ENCODE measurements around the gene PLIN4. TPM values are rescaled to one million over a fixed set of nuclear protein-coding genes. Genes with fewer than 3 reads are reported as not detected.

PLIN4 gene
- total RNA-seq, 2 donors from 2014 or later: 0.47 to 6.3 TPM

DNA sequence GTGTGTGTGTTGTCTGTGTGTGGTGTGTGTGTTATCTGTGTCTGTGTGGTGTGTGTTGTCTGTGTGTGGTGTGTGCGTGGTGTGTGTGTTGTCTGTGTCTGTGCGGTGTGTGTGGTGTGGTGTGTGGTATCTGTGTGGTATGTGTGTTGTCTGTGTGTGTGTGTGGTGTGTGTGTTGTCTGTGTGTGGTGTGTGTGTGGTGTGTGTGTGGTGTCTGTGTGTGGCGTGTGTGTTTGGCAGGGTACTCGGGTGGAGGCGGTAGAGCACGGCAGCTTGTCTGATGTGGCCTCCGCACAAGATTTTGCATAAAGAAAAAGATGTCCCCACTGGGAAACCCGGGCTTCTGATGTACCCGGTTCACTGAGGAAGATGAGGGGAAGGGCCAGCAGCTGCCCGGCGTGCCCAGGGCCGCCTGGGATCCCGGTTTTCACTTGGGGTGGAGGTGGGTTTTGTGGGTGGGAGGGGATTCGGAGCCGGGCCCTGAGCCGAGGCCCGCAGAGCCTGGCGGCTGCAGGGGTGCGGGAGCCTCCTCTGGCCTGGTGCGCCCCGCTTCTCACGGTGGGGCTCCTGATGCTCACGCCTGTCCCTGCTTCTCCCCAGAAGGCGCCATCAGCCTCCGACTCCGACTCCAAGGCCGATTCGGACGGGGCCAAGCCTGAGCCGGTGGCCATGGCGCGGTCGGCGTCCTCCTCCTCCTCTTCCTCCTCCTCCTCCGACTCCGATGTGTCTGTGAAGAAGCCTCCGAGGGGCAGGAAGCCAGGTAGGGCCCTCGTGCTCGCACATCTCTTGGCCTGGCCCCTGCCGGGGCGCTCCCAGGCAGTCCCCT, 25.0 kb downstream of the PLIN4 start:
- H3K9me3 ChIP-seq: no peaks in the 10 kb centered on the region
- no peak overlapping the region for H3K9ac ChIP-seq (ENCODE audit: low read depth in 2 of 2, low read length in 2 of 2)
- H3K27ac ChIP-seq: no peak overlapping the region
- TF ChIP-seq, protein P1, sequence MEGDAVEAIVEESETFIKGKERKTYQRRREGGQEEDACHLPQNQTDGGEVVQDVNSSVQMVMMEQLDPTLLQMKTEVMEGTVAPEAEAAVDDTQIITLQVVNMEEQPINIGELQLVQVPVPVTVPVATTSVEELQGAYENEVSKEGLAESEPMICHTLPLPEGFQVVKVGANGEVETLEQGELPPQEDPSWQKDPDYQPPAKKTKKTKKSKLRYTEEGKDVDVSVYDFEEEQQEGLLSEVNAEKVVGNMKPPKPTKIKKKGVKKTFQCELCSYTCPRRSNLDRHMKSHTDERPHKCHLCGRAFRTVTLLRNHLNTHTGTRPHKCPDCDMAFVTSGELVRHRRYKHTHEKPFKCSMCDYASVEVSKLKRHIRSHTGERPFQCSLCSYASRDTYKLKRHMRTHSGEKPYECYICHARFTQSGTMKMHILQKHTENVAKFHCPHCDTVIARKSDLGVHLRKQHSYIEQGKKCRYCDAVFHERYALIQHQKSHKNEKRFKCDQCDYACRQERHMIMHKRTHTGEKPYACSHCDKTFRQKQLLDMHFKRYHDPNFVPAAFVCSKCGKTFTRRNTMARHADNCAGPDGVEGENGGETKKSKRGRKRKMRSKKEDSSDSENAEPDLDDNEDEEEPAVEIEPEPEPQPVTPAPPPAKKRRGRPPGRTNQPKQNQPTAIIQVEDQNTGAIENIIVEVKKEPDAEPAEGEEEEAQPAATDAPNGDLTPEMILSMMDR (IDR thresholded peaks at IDR 0.05): no peak
- H3K36me3 ChIP-seq: peaks cover 15% of the 10 kb centered on the region
- intact Hi-C loops (cut with DNase I): no loop called here
- H3K27me3 ChIP-seq: no peaks in the 10 kb centered on the region
- H3K4me3 ChIP-seq: no peak overlapping the region
- H3K4me1 ChIP-seq: no peaks in the 10 kb centered on the region
- no peak for DNase-seq

DNA sequence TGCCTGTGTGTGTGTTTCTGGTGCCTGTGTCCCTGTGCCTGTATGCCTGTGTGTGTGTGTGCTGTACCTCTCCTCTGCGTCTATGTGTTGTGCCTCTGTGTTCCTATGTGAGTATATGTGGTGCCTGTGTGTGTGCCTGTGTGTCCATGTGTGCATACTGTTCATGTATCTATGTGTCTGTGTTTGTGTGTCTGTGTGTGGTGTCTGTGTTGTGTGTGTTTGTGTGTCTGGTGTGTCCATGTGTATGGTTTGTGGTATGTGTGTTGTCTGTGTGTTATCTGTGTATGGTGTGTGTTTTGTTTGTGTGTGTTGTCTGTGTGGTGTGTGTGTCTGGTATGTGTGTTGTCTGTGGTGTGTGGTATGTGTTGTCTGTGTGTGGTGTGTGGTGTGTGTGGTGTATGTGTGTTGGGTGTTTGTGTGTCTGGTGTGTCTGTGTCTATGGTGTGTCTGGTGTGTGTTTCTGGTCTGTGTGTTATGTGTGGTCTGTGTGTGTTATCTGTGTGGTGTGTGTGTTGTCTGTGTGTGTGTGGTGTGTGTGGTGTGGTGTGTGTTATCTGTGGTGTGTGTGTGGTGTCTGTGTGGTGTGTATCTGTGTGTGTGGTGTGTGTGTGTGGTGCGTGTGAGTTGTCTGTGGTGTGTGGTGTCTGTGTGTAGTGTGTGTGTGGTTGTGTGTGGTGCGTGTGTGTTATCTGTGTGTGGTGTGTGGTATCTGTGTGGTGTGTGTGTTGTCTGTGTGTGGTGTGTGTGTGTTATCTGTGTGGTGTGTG, 25.8 kb downstream of the PLIN4 start:
- intact Hi-C loops (cut with DNase I): no loop called here
- Histone ChIP-seq H3K27ac (no peak overlapping the region), H3K36me3 (peaks cover 9% of the 10 kb centered on the region), H3K27me3 (no peaks in the 10 kb centered on the region), H3K4me3 (no peak overlapping the region), H3K9ac (ENCODE audit: low read depth in 2 of 2, low read length in 2 of 2) (no peak overlapping the region), H3K4me1 (no peaks in the 10 kb centered on the region), H3K9me3 (no peaks in the 10 kb centered on the region)
- TF ChIP-seq, protein P1 (IDR thresholded peaks at IDR 0.05): no peak
- no peak for DNase-seq

DNA sequence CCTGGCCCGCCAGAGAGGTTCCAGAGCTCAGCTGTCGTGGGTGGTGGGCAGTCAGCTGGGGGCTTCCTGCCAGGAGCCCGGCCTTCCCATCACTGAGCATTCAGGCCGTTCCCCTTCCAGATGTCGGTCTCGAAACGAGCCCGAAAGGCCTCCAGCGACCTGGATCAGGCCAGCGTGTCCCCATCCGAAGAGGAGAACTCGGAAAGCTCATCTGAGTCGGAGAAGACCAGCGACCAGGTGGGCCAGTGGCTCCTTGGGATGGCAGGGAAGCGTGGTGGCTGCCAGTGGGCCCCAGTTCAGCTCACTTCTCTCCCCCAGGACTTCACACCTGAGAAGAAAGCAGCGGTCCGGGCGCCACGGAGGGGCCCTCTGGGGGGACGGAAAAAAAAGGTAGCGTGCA, 26.8 kb downstream of the PLIN4 start:
- Histone ChIP-seq H3K4me3 (no peak overlapping the region), H3K4me1 (no peaks in the 10 kb centered on the region), H3K27ac (no peak overlapping the region), H3K27me3 (no peaks in the 10 kb centered on the region), H3K36me3 (peaks cover 7% of the 10 kb centered on the region), H3K9ac (ENCODE audit: low read depth in 2 of 2, low read length in 2 of 2) (no peak overlapping the region), H3K9me3 (no peaks in the 10 kb centered on the region)
- no peak for DNase-seq
- TF ChIP-seq, protein P1 (IDR thresholded peaks at IDR 0.05): no peak
- intact Hi-C loops (cut with DNase I): no loop called here

DNA sequence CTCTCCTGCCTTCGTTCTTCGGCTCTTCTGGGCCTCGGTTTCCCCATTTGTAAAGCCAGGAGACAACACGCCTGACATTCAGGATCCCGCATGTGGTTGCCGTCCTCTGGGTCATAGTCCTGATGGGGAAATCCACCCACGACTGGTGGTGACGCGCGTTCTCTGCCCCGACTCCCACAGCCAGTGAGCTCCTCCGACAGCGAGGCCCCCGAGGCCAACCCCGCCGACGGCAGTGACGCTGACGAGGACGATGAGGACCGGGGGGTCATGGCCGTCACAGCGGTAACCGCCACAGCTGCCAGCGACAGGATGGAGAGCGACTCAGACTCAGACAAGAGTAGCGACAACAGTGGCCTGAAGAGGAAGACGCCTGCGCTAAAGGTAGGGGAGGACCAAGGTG, 29.8 kb downstream of the PLIN4 start:
- intact Hi-C loops (cut with DNase I): no loop called here
- Histone ChIP-seq H3K9me3 (no peaks in the 10 kb centered on the region), H3K4me1 (no peaks in the 10 kb centered on the region), H3K9ac (ENCODE audit: low read depth in 2 of 2, low read length in 2 of 2) (no peak overlapping the region), H3K36me3 (no peaks in the 10 kb centered on the region), H3K4me3 (no peak overlapping the region), H3K27me3 (no peaks in the 10 kb centered on the region), H3K27ac (no peak overlapping the region)
- no peak for DNase-seq
- TF ChIP-seq, protein P1 (IDR thresholded peaks at IDR 0.05): no peak

DNA sequence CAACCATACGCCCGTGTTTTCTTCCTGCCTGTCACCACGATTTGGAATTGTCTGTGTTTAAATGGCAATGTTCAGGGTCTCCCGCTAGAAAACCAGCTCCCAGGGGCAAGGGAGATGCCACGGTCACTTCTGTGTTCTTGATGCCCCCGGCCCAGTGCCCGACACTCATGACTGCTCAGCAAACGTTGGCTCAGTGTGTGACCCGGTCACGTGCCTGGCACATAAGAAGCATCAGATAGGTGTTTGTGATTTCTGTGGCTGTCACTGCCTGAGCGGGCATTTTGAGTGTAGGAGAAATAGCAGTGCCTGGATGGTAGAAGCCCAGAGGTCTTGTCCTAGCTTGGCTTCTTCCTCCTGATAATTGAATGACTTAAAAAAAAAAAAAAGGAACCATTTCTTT, 30.7 kb downstream of the PLIN4 start:
- intact Hi-C loops (cut with DNase I): no loop called here
- H3K36me3 ChIP-seq: no peaks in the 10 kb centered on the region
- no peak overlapping the region for H3K9ac ChIP-seq (ENCODE audit: low read depth in 2 of 2, low read length in 2 of 2)
- H3K4me3 ChIP-seq: no peak overlapping the region
- H3K9me3 ChIP-seq: no peaks in the 10 kb centered on the region
- no peak overlapping the region for H3K27ac ChIP-seq
- no peak for DNase-seq
- H3K27me3 ChIP-seq: no peaks in the 10 kb centered on the region
- H3K4me1 ChIP-seq: no peaks in the 10 kb centered on the region
- TF ChIP-seq, protein P1 (IDR thresholded peaks at IDR 0.05): no peak
